C4-2B (cell line): ENCODE measurements around the gene RELL2.

ENCODE experiments used
- H3K27ac ChIP-seq: fragments of 450-650 bp; 2 replicates; pipeline ENCODE4 v1.5.1; 2017
- ZFX ChIP-seq: fragments of 450-650 bp; IDR thresholded peaks from 2 replicates; pipeline ENCODE4 v1.6.1; 2017
- TF ChIP-seq, protein P1 (sequence below): fragments of 450-650 bp; conservative IDR thresholded peaks from 2 replicates; pipeline ENCODE4 v1.5.1; 2017; ENCODE audit warnings: mild to moderate bottlenecking

Gene RELL2, protein sequence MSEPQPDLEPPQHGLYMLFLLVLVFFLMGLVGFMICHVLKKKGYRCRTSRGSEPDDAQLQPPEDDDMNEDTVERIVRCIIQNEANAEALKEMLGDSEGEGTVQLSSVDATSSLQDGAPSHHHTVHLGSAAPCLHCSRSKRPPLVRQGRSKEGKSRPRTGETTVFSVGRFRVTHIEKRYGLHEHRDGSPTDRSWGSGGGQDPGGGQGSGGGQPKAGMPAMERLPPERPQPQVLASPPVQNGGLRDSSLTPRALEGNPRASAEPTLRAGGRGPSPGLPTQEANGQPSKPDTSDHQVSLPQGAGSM

DNA sequence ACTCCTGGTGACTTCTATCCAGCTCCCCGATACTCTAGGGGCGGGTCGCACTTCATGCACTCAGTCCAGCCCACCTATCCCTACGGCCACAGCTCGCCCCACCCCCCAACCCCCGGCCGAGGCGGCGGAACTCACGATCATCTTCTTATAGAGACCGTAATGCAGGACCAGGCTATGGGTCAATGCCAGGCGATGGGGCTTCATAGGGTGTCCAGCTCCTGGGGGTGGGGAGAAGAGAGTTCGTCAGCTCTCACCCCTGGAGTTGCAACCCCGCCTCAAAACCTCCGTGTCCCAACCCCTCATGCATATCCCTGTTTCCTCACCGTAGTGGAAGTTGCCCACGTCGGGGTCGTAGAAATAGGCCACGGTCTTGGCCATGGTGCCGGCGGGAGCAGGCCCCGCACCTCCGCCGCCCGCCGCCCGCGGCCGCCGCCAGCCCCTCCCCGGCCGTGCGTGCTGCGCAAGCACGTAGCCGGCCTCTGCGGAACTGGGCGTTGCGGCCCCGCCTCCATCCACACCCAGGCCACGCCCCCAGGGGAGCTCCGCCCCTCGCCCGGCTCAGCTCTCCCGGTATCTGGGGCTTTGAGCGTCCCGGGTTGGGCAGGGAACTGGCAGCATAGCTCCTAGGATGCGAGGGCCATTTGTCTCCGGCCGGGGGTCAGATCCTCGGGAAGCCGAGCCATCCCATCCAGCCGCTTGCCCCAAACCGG is at the start of gene RELL2, which contains the start of gene HDAC3:
Gene RELL2, plus strand, starts transcription at position 585 of the 710 bp plus-strand sequence. CDS start 1,229 bp downstream, outside the sequence.
Gene HDAC3, minus strand, starts transcription at position 437 of the 710 bp plus-strand sequence. Its CDS starts 59 bp downstream, at position 378.
- H3K27ac ChIP-seq = peak within 1 kb of the TSS; percentile 73
- TF ChIP-seq, protein P1, sequence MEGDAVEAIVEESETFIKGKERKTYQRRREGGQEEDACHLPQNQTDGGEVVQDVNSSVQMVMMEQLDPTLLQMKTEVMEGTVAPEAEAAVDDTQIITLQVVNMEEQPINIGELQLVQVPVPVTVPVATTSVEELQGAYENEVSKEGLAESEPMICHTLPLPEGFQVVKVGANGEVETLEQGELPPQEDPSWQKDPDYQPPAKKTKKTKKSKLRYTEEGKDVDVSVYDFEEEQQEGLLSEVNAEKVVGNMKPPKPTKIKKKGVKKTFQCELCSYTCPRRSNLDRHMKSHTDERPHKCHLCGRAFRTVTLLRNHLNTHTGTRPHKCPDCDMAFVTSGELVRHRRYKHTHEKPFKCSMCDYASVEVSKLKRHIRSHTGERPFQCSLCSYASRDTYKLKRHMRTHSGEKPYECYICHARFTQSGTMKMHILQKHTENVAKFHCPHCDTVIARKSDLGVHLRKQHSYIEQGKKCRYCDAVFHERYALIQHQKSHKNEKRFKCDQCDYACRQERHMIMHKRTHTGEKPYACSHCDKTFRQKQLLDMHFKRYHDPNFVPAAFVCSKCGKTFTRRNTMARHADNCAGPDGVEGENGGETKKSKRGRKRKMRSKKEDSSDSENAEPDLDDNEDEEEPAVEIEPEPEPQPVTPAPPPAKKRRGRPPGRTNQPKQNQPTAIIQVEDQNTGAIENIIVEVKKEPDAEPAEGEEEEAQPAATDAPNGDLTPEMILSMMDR = no peak
- TF ChIP-seq ZFX = peak; percentile 74; the same call in 1 of the 2 replicates

DNA sequence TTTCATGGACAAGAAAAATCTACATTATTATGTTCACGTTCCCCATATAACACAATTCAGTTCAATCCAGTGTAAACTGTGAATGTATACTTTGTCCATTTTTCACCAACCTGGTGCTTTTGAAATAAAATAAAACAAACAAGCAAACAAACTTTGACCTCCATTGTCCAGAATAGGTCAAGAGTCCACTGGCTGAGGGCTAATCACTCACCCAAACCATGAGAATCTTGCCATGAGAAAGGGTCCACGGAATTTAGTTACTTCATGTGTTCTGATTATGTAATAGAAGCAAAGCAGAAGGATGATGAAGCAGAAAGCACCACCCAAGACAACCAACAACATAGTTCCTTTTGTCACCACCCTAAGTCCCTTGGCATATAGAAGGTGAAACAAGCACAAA is 46.7 kb upstream of the RELL2 start:
- TF ChIP-seq, protein P1 = no peak
- TF ChIP-seq ZFX = no peak
- no peak overlapping the region for H3K27ac ChIP-seq

DNA sequence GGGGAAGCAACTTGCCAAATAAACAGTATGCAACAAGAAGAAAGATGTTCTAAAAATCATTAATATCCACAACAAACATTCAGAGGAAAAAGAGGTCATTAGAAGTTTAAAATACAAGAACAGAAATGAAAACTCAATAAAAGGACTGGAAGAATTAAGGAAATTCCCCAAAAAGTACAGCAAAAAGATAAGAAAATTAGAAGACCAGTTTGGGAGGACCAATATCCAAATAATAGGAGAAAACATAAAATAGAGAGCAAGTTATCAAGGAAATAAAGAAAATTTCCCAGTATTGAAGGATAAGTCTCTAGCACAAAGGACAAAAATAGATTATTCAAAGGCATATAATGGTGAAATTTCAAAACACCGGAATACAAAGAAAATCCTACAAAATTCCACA is 39.9 kb upstream of the RELL2 start:
- TF ChIP-seq, protein P1 = no peak
- no peak for TF ChIP-seq ZFX
- H3K27ac ChIP-seq = no peak overlapping the region

DNA sequence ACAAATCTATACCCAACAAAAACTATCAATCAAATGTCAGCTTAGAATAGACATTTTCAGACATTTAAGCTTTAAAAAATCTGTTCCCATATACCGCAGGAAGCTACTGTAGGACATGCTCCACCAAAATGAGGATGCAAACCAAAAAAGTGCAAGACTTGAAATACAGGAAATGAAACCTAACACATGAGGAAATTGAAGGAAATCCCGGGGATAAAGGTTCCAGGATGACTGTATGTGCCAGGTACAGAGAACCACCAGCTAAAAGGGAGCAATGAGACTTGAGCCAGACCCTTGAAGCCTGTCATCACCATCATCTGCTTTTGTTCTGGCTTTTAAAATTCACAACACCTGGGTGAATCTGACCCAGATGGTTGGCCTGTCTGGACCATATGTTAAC is 39.4 kb upstream of the RELL2 start:
- H3K27ac ChIP-seq = peak overlapping the region; percentile 28; the same call in 1 of the 2 replicates

DNA sequence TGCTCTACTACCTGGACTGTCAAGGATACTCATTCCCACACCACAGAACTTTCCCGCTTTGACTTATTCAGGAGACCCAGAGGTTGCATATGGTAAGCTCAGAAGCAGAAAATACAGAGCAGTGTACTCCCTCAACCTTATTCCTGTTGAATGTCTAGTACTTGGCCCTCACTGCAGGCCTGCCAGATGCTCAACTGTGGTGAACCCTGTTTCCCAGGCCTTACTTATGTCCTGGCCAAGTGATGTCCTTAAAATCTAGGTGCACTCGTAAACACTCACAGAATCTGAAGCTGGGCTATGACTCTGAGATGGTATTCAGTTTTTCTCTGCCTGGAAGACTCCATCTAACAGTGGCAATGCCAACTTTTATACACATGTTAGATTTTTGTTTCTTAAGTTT is 39.0 kb upstream of the RELL2 start:
- no peak for TF ChIP-seq ZFX
- TF ChIP-seq, protein P1 = no peak
- peak overlapping the region; percentile 28; the same call in 1 of the 2 replicates for H3K27ac ChIP-seq

More for the DNA sequence above, 39.4 kb upstream of the RELL2 start:
- no peak for TF ChIP-seq ZFX
- TF ChIP-seq, protein P1 = no peak

DNA sequence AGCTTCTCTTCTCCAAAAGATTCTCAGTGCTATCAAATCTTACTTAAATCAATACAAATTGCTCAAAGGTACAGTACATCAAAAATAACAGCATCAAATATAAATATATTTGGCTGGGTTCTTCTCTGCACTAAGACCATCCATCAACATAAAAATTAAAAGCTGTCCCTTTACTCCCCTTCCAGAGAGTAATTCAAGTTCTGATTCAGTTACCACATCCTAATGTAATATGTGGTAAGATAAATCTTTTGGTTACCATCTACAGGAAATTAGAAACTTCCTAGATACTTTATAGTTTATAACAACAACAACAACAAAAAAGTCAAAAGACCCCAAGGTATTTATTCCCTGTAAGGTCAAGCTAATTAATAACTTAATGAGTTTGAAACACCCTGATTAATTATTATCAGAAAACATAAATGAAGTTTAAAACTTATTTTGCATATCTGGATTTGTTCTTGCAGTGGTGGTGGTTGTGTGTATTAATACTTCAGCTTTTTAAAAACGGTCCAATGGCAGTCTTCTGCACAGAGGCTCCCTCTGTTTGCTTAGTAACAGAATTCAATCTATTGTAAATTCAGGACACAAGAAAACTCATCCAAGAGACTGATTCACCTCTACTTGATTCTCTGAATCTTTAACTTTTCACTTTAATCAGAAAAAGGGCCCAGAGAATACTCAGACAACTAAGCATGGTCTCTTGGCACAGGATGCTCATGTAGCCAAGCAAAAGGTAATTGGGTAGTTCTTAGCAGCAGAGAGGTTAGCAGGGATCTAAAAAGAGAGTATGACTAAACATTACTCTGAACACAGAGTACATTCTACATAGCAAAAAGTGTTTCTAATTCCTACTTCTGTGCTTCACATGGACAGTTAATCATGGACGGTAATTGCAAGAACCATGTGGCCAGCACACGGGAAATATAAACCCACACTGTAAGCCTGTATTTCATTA is 38.1 kb upstream of the RELL2 start:
- TF ChIP-seq ZFX = no peak
- TF ChIP-seq, protein P1 = no peak
- no peak overlapping the region for H3K27ac ChIP-seq
